Measurements from ENCODE around the gene WDR59.

DNA sequence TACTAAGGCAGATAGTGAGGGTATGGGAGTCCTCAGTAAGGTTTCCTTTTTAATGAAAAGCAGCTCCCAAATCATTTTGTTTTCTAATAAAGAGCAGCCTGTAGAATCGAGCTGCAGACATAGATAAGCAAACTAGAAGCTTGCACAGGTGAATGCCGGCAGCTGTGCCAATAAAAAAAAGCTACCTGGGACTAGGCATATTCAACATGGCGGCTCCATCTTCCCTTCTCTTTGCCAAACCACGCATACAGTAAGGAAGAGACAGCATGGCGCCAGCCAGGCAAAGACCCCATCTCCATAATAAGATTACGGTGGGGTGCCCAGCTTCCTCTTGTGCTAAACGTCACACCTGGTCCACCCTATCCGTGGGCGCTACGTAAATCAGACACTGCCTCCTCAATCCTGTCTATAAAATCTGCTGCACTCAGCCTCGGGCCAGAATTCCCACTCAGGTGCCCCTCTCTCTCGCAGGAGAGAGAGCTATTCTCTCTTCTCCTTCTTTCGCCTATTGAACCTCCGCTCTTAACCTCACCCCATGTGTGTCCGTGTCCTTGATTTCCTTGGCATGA, 117.6 kb downstream of the WDR59 start:
- TF ChIP-seq, protein P1, sequence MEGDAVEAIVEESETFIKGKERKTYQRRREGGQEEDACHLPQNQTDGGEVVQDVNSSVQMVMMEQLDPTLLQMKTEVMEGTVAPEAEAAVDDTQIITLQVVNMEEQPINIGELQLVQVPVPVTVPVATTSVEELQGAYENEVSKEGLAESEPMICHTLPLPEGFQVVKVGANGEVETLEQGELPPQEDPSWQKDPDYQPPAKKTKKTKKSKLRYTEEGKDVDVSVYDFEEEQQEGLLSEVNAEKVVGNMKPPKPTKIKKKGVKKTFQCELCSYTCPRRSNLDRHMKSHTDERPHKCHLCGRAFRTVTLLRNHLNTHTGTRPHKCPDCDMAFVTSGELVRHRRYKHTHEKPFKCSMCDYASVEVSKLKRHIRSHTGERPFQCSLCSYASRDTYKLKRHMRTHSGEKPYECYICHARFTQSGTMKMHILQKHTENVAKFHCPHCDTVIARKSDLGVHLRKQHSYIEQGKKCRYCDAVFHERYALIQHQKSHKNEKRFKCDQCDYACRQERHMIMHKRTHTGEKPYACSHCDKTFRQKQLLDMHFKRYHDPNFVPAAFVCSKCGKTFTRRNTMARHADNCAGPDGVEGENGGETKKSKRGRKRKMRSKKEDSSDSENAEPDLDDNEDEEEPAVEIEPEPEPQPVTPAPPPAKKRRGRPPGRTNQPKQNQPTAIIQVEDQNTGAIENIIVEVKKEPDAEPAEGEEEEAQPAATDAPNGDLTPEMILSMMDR (optimal IDR thresholded peaks at IDR 0.05 in 1 of 3, IDR thresholded peaks at IDR 0.05 in 1 of 3, conservative IDR thresholded peaks at IDR 0.05 in 1 of 3; ENCODE audit: extremely low read depth in 1 of 3, insufficient read depth in 2 of 3, low read length in 3 of 3): no peak
- no peak for TF ChIP-seq EZH2 (IDR thresholded peaks at IDR 0.05; ENCODE audit: low read length)

Data from keratinocyte (primary cell).